HCT116 (cell line): ENCODE measurements around the gene RNF150.

Source experiments
- CTCF ChIP-seq, 3 experiments: fragments of 200-600 bp in 1 of 3; sonication (generic) in 1 of 3; IDR thresholded peaks in 2 of 3; conservative IDR thresholded peaks in 1 of 3; 2 replicates each; pipeline ENCODE4 v1.5.1; 2012 to 2017; ENCODE audit warnings: low read depth in 2 of 3, low read length in 2 of 3, antibody characterized with exemption in 1 of 3, borderline replicate concordance in 1 of 3, control low read depth in 1 of 3, mild to moderate bottlenecking in 1 of 3, mixed read lengths in 1 of 3, mixed run types in 1 of 3, moderate library complexity in 1 of 3; ENCODE audit not compliant: insufficient read depth in 1 of 3
- EZH2 ChIP-seq: fragments of 200-600 bp; sonication (generic); IDR thresholded peaks from 2 replicates; pipeline ENCODE4 v1.6.1; 2017; ENCODE audit warnings: antibody characterized with exemption, mixed run types
- EZH2phosphoT487 ChIP-seq: fragments of 200-600 bp; IDR thresholded peaks from 2 replicates; pipeline ENCODE4 v1.6.1; 2018; ENCODE audit warnings: antibody characterized with exemption, borderline replicate concordance
- POLR2A ChIP-seq: IDR thresholded peaks from 2 replicates; pipeline ENCODE4 v1.7.0; 2011; ENCODE audit warnings: borderline replicate concordance; ENCODE audit not compliant: insufficient read depth, insufficient read length; ENCODE audit errors: extremely low read depth
- POLR2AphosphoS5 ChIP-seq: IDR thresholded peaks from 2 replicates; pipeline ENCODE4 v1.6.1; 2011; ENCODE audit warnings: mild to moderate bottlenecking, low read depth, low read length, moderate library complexity
- SIN3A ChIP-seq: IDR thresholded peaks from 2 replicates; pipeline ENCODE4 v1.6.1; 2012; ENCODE audit warnings: low read depth
- SRF ChIP-seq: IDR thresholded peaks from 2 replicates; pipeline ENCODE4 v1.6.1; 2012; ENCODE audit warnings: low read depth
- TCF7L2 ChIP-seq: IDR thresholded peaks from 2 replicates; pipeline ENCODE4 v1.7.0; 2011; ENCODE audit warnings: borderline replicate concordance, inconsistent platforms; ENCODE audit not compliant: insufficient read depth, insufficient read length; ENCODE audit errors: extremely low read depth
- YY1 ChIP-seq: IDR thresholded peaks from 2 replicates; pipeline ENCODE4 v1.6.1; 2011; ENCODE audit warnings: low read length, low read depth, moderate library complexity, mild to moderate bottlenecking; ENCODE audit not compliant: insufficient replicate concordance; ENCODE audit errors: extremely low read depth
- ZFX ChIP-seq: fragments of 450-650 bp; IDR thresholded peaks from 2 replicates; pipeline ENCODE4 v1.6.1; 2017

- no peak for TF ChIP-seq TCF7L2
- TF ChIP-seq CTCF (IDR thresholded peaks at IDR 0.05 in 2 of 3, conservative IDR thresholded peaks at IDR 0.05 in 1 of 3; ENCODE audit: borderline replicate concordance in 1 of 3, insufficient read depth in 1 of 3, low read depth in 2 of 3, low read length in 2 of 3) = no peak
- no peak for TF ChIP-seq POLR2A
- TF ChIP-seq EZH2 = no peak
- no peak for TF ChIP-seq EZH2phosphoT487
- no peak for TF ChIP-seq SRF
- TF ChIP-seq POLR2AphosphoS5 = no peak
- no peak for TF ChIP-seq YY1
- no peak for TF ChIP-seq ZFX
- no peak for TF ChIP-seq SIN3A
These were observed 67.4 kb downstream of the RNF150 start for GRCh38 chr4:141065872-141066271.
